HL-60 (cell line): ENCODE data around the gene C20orf144.

ENCODE experiments used
- DNase-seq, 2 experiments: peaks; one replicate each; pipeline ENCODE4 v3.0.0-alpha.2; 2010 to 2020; ENCODE audit warnings: low read depth in 1 of 2, low spot score in 1 of 2
- H3K27ac ChIP-seq: fragments of 250-450 bp; sonication (Bioruptor Pico); replicated peaks from 2 replicates; pipeline ENCODE4 v1.5.1; 2020; ENCODE audit warnings: mild to moderate bottlenecking, moderate library complexity
- H3K27me3 ChIP-seq: fragments of 250-450 bp; sonication (Bioruptor Pico); 2 replicates; pipeline ENCODE4 v1.5.1; 2021; ENCODE audit warnings: mild to moderate bottlenecking, moderate library complexity; ENCODE audit not compliant: insufficient read depth, poor library complexity, severe bottlenecking
- H3K4me3 ChIP-seq: replicated peaks from 2 replicates; pipeline ENCODE4 v1.5.1; 2011; ENCODE audit warnings: mild to moderate bottlenecking, control low read depth, low read length; ENCODE audit not compliant: insufficient read depth
- CTCF ChIP-seq: IDR thresholded peaks from one replicate; pipeline ENCODE4 v1.5.1; 2011; ENCODE audit warnings: low read length, control low read depth, inconsistent platforms; ENCODE audit not compliant: insufficient read depth
- GABPA ChIP-seq: IDR thresholded peaks from 2 replicates; pipeline ENCODE4 v1.6.1; 2012; ENCODE audit warnings: low read depth
- POLR2AphosphoS5 ChIP-seq: IDR thresholded peaks from 2 replicates; pipeline ENCODE4 v1.6.1; 2012; ENCODE audit warnings: low read depth
- REST ChIP-seq: IDR thresholded peaks from 2 replicates; pipeline ENCODE4 v1.6.1; 2012; ENCODE audit warnings: low read depth; ENCODE audit not compliant: insufficient replicate concordance
- SPI1 ChIP-seq: IDR thresholded peaks from 2 replicates; pipeline ENCODE4 v1.6.1; 2012; ENCODE audit warnings: low read depth, mild to moderate bottlenecking, borderline replicate concordance
- long read RNA-seq: library from polyadenylated mRNA; unstranded; transcript quantifications from one replicate; pipeline ENCODE4 v2.0.0, GENCODE V29; 2020

Gene C20orf144
- long read RNA-seq: 0 reads

GRCh38 chr20:33662172-33662571 is at the start of gene C20orf144:
C20orf144 (plus strand) TSS chr20:33662327; CDS start chr20:33662346, 19 bp downstream.
- Histone ChIP-seq H3K27me3 (no peaks in the 10 kb centered on the region), H3K27ac (no peak within 1 kb of the TSS), H3K4me3 (peak within 1 kb of the TSS; percentile 74)
- no peak for DNase-seq
- no peak for TF ChIP-seq SPI1
- no peak for TF ChIP-seq POLR2AphosphoS5

- H3K27ac ChIP-seq: no peak overlapping the region
- H3K27me3 ChIP-seq: no peaks in the 10 kb centered on the region
Measured at GRCh38 chr20:33621717-33622400, 40.3 kb upstream of the C20orf144 start.

GRCh38 chr20:33622705-33623365 is 39.3 kb upstream of the C20orf144 start:
- DNase-seq: no peak
- no peak for TF ChIP-seq REST
- TF ChIP-seq SPI1: no peak
- no peak for TF ChIP-seq GABPA
- no peak for TF ChIP-seq CTCF
- no peak for TF ChIP-seq POLR2AphosphoS5

More at GRCh38 chr20:33621717-33622400, 40.3 kb upstream of the C20orf144 start:
- H3K4me3 ChIP-seq: no peak overlapping the region
- TF ChIP-seq REST (no peak), GABPA (no peak), POLR2AphosphoS5 (no peak), CTCF (no peak), SPI1 (no peak)
- no peak for DNase-seq

GRCh38 chr20:33624399-33624798 is 37.7 kb upstream of the C20orf144 start:
- Histone ChIP-seq H3K27me3 (no peaks in the 10 kb centered on the region), H3K4me3 (no peak overlapping the region), H3K27ac (no peak overlapping the region)
- no peak for DNase-seq
- TF ChIP-seq GABPA (no peak), REST (no peak), POLR2AphosphoS5 (no peak), SPI1 (no peak), CTCF (no peak)

More at GRCh38 chr20:33622705-33623365, 39.3 kb upstream of the C20orf144 start:
- no peak overlapping the region for H3K4me3 ChIP-seq
- H3K27ac ChIP-seq: no peak overlapping the region
- no peaks in the 10 kb centered on the region for H3K27me3 ChIP-seq
